ENCODE results near the gene AKR1C3. TPM values are rescaled to one million over a fixed set of nuclear protein-coding genes. Genes with fewer than 3 reads are reported as not detected.
"Not testable (repeated sequence)": the region's sequence is repeated elsewhere in the genome, so short reads cannot be mapped to it uniquely, and the experiment has no call there.

Gene AKR1C3
- total RNA-seq, 1 donor from 2014 or later: not detected

GRCh38 chr10:5092375-5092774 is 1.8 kb upstream of the AKR1C3 start:
- ChIA-PET POLR2A (no interaction called here), CTCF (no interaction called here)
- Mint-ChIP-seq H3K9me3 (peaks cover 23% of the 10 kb centered on the region), H3K36me3 (ENCODE audit: low read depth) (no peaks in the 10 kb centered on the region), H3K27ac (no peak overlapping the region), H3K4me3 (no peak overlapping the region), H3K4me1 (peaks cover 3% of the 10 kb centered on the region), H3K27me3 (peaks cover 7% of the 10 kb centered on the region)
- no peak for TF ChIP-seq CTCF (IDR thresholded peaks at IDR 0.05)
- intact Hi-C loops (cut with micrococcal nuclease): loop anchor here (10.0 kb wide), 1 partner anchor 248 kb away; no protein-coding TSS in a partner anchor
- DNase-seq (no peak), ATAC-seq (ENCODE audit: low read depth) (no peak)

- Mint-ChIP-seq H3K27me3 (peaks cover 5% of the 10 kb centered on the region), H3K4me1 (peaks cover 3% of the 10 kb centered on the region), H3K36me3 (ENCODE audit: low read depth) (no peaks in the 10 kb centered on the region), H3K4me3 (no peak overlapping the region), H3K9me3 (peaks cover 19% of the 10 kb centered on the region), H3K27ac (no peak overlapping the region)
- intact Hi-C loops (cut with micrococcal nuclease): loop anchor here (10.0 kb wide), 1 partner anchor 248 kb away; no protein-coding TSS in a partner anchor
- no peak for TF ChIP-seq CTCF (IDR thresholded peaks at IDR 0.05)
- POLR2A ChIA-PET: no interaction called here
- DNase-seq: no peak
- ATAC-seq (ENCODE audit: low read depth): no peak
- CTCF ChIA-PET: no interaction called here
These were observed 1.1 kb upstream of the AKR1C3 start for GRCh38 chr10:5092848-5093790.

GRCh38 chr10:5095687-5096086 is 1.5 kb downstream of the AKR1C3 start:
- Mint-ChIP-seq H3K4me1 (peaks cover 3% of the 10 kb centered on the region), H3K27ac (no peak overlapping the region), H3K27me3 (peaks cover 3% of the 10 kb centered on the region), H3K4me3 (no peak overlapping the region), H3K9me3 (peaks cover 4% of the 10 kb centered on the region), H3K36me3 (ENCODE audit: low read depth) (no peaks in the 10 kb centered on the region)
- ATAC-seq (ENCODE audit: low read depth): no peak
- POLR2A ChIA-PET: no interaction called here
- DNase-seq: no peak
- intact Hi-C loops (cut with micrococcal nuclease): loop anchor here (10.0 kb wide), 1 partner anchor 251 kb away; no protein-coding TSS in a partner anchor
- CTCF ChIA-PET: no interaction called here
- no peak for TF ChIP-seq CTCF (IDR thresholded peaks at IDR 0.05)

GRCh38 chr10:5096108-5096507 is 1.9 kb downstream of the AKR1C3 start:
- H3K4me3 Mint-ChIP-seq: no peak overlapping the region
- peaks cover 3% of the 10 kb centered on the region for H3K4me1 Mint-ChIP-seq
- ChIA-PET POLR2A (no interaction called here), CTCF (no interaction called here)
- no peak for TF ChIP-seq CTCF (IDR thresholded peaks at IDR 0.05)
- ATAC-seq (ENCODE audit: low read depth) (no peak), DNase-seq (no peak)
- H3K36me3 Mint-ChIP-seq (ENCODE audit: low read depth): no peaks in the 10 kb centered on the region
- H3K27me3 Mint-ChIP-seq: peaks cover 3% of the 10 kb centered on the region
- H3K9me3 Mint-ChIP-seq: peaks cover 4% of the 10 kb centered on the region
- H3K27ac Mint-ChIP-seq: no peak overlapping the region
- intact Hi-C loops (cut with micrococcal nuclease): loop anchor here (10.0 kb wide), 1 partner anchor 251 kb away; no protein-coding TSS in a partner anchor

GRCh38 chr10:5102479-5102878 is 8.3 kb downstream of the AKR1C3 start:
- H3K9me3 Mint-ChIP-seq; H3K4me3 Mint-ChIP-seq; H3K36me3 Mint-ChIP-seq (ENCODE audit: low read depth); H3K27me3 Mint-ChIP-seq; intact Hi-C loops (cut with micrococcal nuclease); H3K4me1 Mint-ChIP-seq; ATAC-seq (ENCODE audit: low read depth); CTCF ChIA-PET; DNase-seq; POLR2A ChIA-PET; H3K27ac Mint-ChIP-seq: not testable (repeated sequence)
